GM19438 (cell line): Measurements from ENCODE around the gene TGFBR1.
"Not testable (repeated sequence)": the region's sequence is repeated elsewhere in the genome, so short reads cannot be mapped to it uniquely, and the experiment has no call there.

ENCODE experiments used
- ATAC-seq: cut with Tn5 transposase; IDR thresholded peaks from one replicate; pipeline ENCODE4 v1.9.1; 2021; ENCODE audit warnings: low read depth; ENCODE audit not compliant: unreplicated experiment

The TGFBR1 gene

GRCh38 chr9:99075246-99075912 lies 29.5 kb upstream of the TGFBR1 start:
- ATAC-seq, result no peak

GRCh38 chr9:99076030-99076429 lies 28.9 kb upstream of the TGFBR1 start:
- ATAC-seq, result no peak

GRCh38 chr9:99076483-99077171 lies 28.3 kb upstream of the TGFBR1 start:
- no peak for ATAC-seq

GRCh38 chr9:99078717-99079116 lies 26.2 kb upstream of the TGFBR1 start:
- no peak for ATAC-seq

- no peak for ATAC-seq
These were observed 25.4 kb upstream of the TGFBR1 start for GRCh38 chr9:99079542-99079941.

GRCh38 chr9:99083051-99083450 lies 21.9 kb upstream of the TGFBR1 start:
- ATAC-seq, result no peak

GRCh38 chr9:99085949-99086948 lies 18.7 kb upstream of the TGFBR1 start:
- ATAC-seq, result no peak

- ATAC-seq, result no peak
These were observed 17.5 kb upstream of the TGFBR1 start for GRCh38 chr9:99087462-99087861.

- no peak for ATAC-seq
These were observed 14.4 kb upstream of the TGFBR1 start for GRCh38 chr9:99090336-99091130.

- ATAC-seq, result no peak
These were observed 12.0 kb upstream of the TGFBR1 start for GRCh38 chr9:99092643-99093491.

- no peak for ATAC-seq
These were observed 11.5 kb upstream of the TGFBR1 start for GRCh38 chr9:99093492-99093791.

GRCh38 chr9:99095565-99095964 lies 9.3 kb upstream of the TGFBR1 start:
- no peak for ATAC-seq

- ATAC-seq, result no peak
These were observed 8.5 kb upstream of the TGFBR1 start for GRCh38 chr9:99096409-99096808.

GRCh38 chr9:99099806-99100585 lies 4.9 kb upstream of the TGFBR1 start:
- not testable (repeated sequence) for ATAC-seq

- ATAC-seq, result no peak
These were observed 3.6 kb upstream of the TGFBR1 start for GRCh38 chr9:99101271-99101670.

GRCh38 chr9:99101812-99102211 lies 3.1 kb upstream of the TGFBR1 start:
- no peak for ATAC-seq

- no peak for ATAC-seq
These were observed 1.6 kb upstream of the TGFBR1 start for GRCh38 chr9:99103054-99103895.

- ATAC-seq, result no peak
These were observed 933 bp upstream of the TGFBR1 start for GRCh38 chr9:99103901-99104458.
